GM12872 (cell line): ENCODE data around the gene COA3.

ENCODE experiments used
- TF ChIP-seq, protein P1 (sequence below): IDR thresholded peaks from 3 replicates; pipeline ENCODE4 v1.5.1; 2011; ENCODE audit warnings: low read depth, mild to moderate bottlenecking, low read length, moderate library complexity; ENCODE audit not compliant: insufficient read depth

COA3 gene

DNA sequence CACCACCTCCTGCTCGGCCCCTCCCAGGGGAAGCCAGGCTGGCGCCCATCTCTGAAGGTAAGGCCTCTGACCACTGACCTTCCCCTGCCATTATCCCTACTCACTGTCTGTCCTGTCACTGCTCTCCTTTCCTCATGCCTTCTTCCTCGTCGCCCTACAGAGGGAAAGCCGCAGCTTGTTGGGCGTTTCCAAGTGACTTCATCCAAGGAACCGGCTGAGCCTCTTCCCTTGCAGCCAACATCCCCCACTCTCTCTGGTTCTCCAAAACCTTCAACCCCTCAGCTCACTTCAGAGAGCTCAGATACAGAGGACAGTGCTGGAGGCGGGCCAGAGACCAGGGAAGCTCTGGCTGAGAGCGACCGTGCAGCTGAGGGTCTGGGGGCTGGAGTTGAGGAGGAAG is 3.0 kb downstream of the COA3 start:
- TF ChIP-seq, protein P1, sequence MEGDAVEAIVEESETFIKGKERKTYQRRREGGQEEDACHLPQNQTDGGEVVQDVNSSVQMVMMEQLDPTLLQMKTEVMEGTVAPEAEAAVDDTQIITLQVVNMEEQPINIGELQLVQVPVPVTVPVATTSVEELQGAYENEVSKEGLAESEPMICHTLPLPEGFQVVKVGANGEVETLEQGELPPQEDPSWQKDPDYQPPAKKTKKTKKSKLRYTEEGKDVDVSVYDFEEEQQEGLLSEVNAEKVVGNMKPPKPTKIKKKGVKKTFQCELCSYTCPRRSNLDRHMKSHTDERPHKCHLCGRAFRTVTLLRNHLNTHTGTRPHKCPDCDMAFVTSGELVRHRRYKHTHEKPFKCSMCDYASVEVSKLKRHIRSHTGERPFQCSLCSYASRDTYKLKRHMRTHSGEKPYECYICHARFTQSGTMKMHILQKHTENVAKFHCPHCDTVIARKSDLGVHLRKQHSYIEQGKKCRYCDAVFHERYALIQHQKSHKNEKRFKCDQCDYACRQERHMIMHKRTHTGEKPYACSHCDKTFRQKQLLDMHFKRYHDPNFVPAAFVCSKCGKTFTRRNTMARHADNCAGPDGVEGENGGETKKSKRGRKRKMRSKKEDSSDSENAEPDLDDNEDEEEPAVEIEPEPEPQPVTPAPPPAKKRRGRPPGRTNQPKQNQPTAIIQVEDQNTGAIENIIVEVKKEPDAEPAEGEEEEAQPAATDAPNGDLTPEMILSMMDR, result no peak

GRCh38 chr17:42795061-42795460 is 3.4 kb downstream of the COA3 start:
- TF ChIP-seq, protein P1, result no peak

GRCh38 chr17:42792545-42792944 is 6.0 kb downstream of the COA3 start:
- TF ChIP-seq, protein P1, result no peak

GRCh38 chr17:42791948-42792347 is 6.6 kb downstream of the COA3 start:
- TF ChIP-seq, protein P1, result no peak

DNA sequence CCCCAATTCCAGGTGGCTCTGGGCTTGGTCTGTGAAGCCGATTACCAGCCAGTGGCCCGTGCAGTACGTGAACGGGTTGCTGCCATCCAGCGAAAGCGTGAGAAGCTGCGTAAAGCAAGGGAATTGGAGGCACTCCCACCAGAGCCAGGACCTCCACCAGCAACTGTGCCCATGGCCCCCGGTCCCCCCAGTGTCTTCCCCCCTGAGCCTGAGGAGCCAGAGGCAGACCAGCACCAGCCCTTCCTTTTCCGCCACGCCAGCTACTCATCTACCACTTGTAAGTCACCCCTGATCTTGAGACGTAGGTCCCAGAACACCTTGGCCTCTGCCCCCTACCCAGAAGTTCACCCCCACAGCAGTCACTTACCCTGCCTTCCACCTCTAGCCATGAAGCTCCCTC is 11.2 kb downstream of the COA3 start:
- TF ChIP-seq, protein P1, result no peak

DNA sequence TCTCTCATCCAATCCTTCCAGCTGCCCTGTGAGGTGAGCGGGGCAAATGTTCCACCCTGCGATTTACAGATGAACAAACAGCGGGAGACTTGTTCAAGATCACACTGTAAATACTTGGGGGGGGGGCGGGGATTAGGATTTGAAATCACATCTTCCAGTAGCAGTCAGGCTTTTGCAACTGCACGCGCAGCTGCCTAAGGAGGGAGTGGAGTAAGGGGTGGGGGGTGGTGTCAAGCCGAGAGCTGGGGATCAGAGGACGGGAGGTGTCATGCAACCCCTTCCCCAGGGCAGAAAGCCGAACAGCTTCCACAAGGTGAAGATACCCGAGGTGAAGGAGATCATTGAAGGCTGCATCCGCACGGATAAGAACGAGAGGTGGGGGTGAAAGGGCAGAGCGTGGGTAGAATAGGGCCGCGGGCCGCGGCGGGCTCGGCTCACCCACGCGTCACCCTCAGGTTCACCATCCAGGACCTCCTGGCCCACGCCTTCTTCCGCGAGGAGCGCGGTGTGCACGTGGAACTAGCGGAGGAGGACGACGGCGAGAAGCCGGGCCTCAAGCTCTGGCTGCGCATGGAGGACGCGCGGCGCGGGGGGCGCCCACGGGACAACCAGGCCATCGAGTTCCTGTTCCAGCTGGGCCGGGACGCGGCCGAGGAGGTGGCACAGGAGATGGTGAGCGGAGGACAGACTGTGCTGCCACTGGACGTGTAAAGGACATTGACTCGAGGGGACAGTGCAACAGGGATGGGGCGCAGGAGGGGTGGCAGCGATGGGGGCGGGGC is 13.5 kb downstream of the COA3 start:
- TF ChIP-seq, protein P1, result no peak

DNA sequence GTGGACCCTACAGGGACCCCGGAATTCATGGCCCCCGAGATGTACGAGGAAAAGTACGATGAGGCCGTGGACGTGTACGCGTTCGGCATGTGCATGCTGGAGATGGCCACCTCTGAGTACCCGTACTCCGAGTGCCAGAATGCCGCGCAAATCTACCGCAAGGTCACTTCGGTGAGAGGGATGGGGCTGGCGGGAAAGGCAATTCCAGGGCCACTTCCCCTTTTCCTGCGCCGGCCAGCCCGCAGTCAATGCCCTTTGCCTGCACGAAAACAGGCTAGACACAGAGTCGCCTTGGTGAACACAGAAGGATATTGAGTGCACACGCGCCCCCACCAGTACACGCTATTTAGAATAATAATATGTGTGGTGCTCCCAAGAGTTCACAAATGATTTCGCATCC is 14.1 kb downstream of the COA3 start:
- TF ChIP-seq, protein P1, result no peak
